ENCODE results near the gene MTRR.

MTRR gene

DNA sequence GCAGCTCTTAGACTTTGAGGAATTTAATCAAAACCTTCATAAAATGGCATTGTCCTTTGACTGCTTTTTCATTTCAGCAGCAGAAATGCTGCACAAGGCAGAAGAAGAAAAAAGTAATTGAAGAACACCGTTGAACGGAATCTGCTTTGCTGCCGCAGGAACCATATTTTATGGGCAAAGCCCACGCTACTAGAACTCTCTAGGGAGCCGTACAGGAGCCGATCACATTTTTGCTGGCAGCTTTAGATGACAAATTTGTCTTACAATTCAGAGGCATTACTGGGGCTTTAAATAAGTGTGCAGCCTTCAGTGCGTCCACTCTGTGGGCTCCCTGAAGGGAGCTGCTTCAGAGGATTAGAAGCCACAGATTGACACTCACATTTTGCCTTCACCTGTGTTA, 23.4 kb upstream of the MTRR start:
- DNase-seq (ENCODE audit: low read depth, low spot score), result no peak
- POLR2A ChIA-PET, result no interaction called here
- CTCF ChIA-PET, result interaction anchor here (1.0 kb wide), 1 partner anchor 21 kb away, joined by 3 read pairs; no protein-coding TSS in a partner anchor
- TF ChIP-seq, protein P1, sequence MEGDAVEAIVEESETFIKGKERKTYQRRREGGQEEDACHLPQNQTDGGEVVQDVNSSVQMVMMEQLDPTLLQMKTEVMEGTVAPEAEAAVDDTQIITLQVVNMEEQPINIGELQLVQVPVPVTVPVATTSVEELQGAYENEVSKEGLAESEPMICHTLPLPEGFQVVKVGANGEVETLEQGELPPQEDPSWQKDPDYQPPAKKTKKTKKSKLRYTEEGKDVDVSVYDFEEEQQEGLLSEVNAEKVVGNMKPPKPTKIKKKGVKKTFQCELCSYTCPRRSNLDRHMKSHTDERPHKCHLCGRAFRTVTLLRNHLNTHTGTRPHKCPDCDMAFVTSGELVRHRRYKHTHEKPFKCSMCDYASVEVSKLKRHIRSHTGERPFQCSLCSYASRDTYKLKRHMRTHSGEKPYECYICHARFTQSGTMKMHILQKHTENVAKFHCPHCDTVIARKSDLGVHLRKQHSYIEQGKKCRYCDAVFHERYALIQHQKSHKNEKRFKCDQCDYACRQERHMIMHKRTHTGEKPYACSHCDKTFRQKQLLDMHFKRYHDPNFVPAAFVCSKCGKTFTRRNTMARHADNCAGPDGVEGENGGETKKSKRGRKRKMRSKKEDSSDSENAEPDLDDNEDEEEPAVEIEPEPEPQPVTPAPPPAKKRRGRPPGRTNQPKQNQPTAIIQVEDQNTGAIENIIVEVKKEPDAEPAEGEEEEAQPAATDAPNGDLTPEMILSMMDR (IDR thresholded peaks at IDR 0.05; ENCODE audit: insufficient read depth, low read length, missing control alignments), result no peak
- H3K4me3 ChIP-seq (ENCODE audit: low read depth, low read length), result no peak overlapping the region

DNA sequence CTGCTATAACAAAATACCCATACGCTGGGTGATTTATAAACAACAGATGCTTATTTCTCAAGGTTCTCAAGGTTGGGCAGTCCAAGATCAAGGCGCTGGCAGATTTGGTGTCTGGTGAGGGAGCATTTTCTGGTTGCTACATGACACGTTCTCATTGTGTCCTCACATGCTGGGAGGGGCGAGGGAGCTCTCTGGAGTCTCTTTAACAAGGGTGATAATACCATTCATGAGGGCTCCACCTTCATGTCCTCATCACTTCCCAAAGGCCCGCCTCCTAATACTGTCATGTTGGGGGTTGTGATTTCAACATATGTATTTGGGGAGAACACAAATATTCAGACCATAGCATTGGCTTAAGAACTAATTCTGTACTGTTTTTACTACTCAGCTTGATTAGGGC, 22.6 kb upstream of the MTRR start:
- DNase-seq (ENCODE audit: low read depth, low spot score), result no peak
- H3K4me3 ChIP-seq (ENCODE audit: low read depth, low read length), result no peak overlapping the region
- ChIA-PET CTCF (interaction anchor here (1.0 to 2.4 kb wide), 2 partner anchors 11 to 22 kb away, joined by 3 to 7 read pairs; no protein-coding TSS in a partner anchor), POLR2A (no interaction called here)
- TF ChIP-seq, protein P1 (IDR thresholded peaks at IDR 0.05; ENCODE audit: insufficient read depth, low read length, missing control alignments), result no peak

DNA sequence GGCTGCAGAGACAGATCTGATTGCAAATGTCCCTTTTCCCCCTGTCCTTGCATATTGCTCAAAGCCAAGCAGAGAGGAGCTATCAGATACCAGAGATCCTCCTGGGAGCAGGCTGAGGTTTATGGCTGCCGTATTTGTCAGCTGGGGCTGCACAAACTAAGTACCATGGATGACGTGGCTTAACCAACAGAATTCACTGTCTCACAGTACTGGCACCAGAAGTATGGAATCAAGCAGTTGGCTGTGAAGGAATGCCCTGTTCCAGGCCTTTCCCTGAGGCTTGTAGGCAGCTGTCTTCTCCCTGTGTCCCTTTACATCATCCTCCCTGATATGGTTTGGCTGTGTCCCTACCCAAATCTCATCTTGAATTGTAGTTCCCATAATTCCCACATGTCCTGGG, 20.7 kb upstream of the MTRR start:
- TF ChIP-seq, protein P1 (IDR thresholded peaks at IDR 0.05; ENCODE audit: insufficient read depth, low read length, missing control alignments), result no peak
- H3K4me3 ChIP-seq (ENCODE audit: low read depth, low read length), result no peak overlapping the region
- ChIA-PET CTCF (interaction anchor here (2.4 kb wide), 1 partner anchor 9 kb away, joined by 7 read pairs; no protein-coding TSS in a partner anchor), POLR2A (no interaction called here)
- DNase-seq (ENCODE audit: low read depth, low spot score), result no peak

DNA sequence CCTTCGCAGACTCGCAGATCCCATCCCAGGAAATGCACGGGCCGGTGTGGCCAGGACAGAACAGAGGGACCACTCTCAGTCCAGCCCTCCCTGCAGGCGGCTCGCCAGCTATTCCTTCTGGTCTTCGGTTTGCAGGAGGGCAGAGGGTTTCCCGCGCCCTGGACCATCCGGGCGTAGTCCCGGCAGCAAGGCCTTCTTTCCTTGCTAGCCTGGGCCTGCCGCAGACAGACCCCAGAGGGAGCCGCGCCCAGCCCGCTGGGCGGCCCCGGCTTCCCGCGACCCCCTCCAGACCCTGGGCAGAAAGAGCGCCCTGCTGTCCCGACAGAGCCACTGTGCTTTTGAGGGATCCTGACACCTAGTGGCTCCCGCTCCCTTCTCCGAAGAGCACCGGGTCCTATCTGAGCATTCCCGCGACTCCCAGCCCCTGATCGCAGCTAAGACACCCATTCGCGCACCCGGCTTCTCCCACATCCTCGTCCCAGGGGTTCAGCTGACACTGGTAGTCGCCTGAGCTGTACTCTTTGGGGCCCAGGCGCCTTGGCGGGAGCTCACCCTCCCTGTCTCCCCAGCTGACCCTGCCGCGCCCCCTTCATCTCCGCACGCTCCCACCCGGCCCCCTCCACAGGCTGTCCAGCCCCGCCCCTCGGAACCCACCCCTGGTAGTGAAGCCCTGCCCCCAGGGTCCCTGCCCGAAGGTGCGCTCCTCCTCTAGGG, 19.1 kb upstream of the MTRR start:
- TF ChIP-seq, protein P1 (IDR thresholded peaks at IDR 0.05; ENCODE audit: insufficient read depth, low read length, missing control alignments), result peak; percentile 14
- DNase-seq (ENCODE audit: low read depth, low spot score), result no peak
- ChIA-PET POLR2A (no interaction called here), CTCF (no interaction called here)
- peak overlapping the region; percentile 34 for H3K4me3 ChIP-seq (ENCODE audit: low read depth, low read length)

DNA sequence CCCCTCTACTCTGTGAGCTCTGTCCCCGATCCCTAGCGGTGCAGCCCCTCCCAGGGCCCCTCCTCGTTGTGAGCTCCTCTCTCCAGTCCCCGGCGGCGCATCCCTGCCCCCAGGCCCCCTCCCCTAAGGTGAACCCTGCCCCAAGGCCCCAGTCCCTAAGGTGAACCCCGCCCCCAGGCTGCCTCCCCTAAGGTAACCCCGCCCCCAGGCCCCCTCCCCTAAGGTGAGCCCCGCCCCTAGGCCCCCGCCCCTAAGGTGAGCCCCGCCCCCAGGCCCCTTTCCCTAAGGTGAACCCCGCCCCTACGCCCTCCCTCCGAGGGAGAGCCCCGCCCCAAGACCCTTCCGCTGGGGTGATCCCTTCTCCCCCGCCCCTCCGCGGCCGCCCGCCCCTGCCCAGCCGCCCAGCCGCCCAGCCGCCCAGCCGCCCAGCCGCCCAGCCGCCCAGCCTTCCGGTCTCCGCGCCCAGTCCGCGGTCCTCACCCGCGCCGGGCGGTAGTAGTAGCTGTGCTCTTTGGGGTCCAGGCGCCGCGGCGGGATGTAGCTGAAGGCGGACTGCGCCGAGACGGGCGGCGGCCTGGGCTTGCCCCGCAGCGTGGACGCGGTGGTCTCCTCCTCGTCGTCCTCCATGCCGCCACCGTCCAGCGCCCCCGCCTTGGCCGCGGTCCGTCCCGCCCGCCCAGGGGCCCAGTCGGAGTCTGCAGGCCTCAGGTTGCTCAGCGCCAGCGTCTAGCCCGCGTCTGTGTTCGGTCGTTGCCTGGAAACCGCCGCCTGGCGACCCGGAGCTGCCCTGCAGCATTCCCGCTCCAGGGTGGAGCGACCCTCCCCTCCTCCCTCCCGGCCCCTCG, 18.3 kb upstream of the MTRR start, which contains the start of gene CFAP90:
Gene CFAP90 (minus strand): TSS at position 739 of the 845 bp plus-strand sequence. CDS start 112 bp downstream, at position 627.
- H3K4me3 ChIP-seq (ENCODE audit: low read depth, low read length), result peak within 1 kb of the TSS; percentile 55
- no peak for DNase-seq (ENCODE audit: low read depth, low spot score)
- POLR2A ChIA-PET, result no interaction called here
- CTCF ChIA-PET, result no interaction called here
- TF ChIP-seq, protein P1 (IDR thresholded peaks at IDR 0.05; ENCODE audit: insufficient read depth, low read length, missing control alignments), result peak; percentile 60

DNA sequence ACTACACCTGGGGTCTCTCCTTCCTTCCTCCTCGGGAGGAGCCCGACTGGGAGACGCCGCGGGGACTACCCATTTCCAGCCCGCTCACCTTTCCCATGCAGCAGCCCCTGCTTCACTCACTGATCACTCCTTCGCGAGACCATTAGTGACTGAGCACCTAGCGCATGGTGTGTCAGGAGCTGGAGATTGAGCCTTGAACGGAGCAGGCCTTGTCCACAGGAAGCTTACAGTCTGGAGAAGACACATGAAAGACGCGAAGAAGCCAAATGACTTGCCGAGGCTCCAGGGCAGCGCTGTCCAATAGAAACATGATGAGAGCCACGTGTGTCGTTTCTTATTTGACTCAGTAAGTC, 17.7 kb upstream of the MTRR start:
- TF ChIP-seq, protein P1 (IDR thresholded peaks at IDR 0.05; ENCODE audit: insufficient read depth, low read length, missing control alignments), result no peak
- DNase-seq (ENCODE audit: low read depth, low spot score), result no peak
- ChIA-PET CTCF (no interaction called here), POLR2A (no interaction called here)
- H3K4me3 ChIP-seq (ENCODE audit: low read depth, low read length), result peak overlapping the region; percentile 55
